GM12878 (cell line): ENCODE measurements around the gene CALD1. TPM values are rescaled to one million over a fixed set of nuclear protein-coding genes. Genes with fewer than 3 reads are reported as not detected.

Experiments used
- ATAC-seq: fragments of 200-7000 bp; cut with Tn5 transposase; 3 replicates; pipeline ENCODE4 v1.9.1; 2020; ENCODE audit warnings: mild to moderate bottlenecking, moderate library complexity
- BruUV-seq: library from RNA; stranded (reverse); fragments of 400-500 nt; replicated peaks from 2 replicates; lab custom pipeline; 2021; lab: Mats Ljungman, UMichigan
- CTCF ChIA-PET: fragments of 300-600 bp; sonication (Branson Sonifier 250); formaldehyde crosslinking; extraction: SDS; loops from one replicate; lab custom pipeline; 2021; ENCODE audit warnings: inconsistent platforms; lab: Yijun Ruan, JAX
- POLR2A ChIA-PET: fragments of 350-600 bp; formaldehyde crosslinking; extraction: SDS; loops from one replicate; lab custom pipeline; 2021; ENCODE audit warnings: inconsistent platforms; lab: Charles Lee
- RAD21 ChIA-PET: fragments of 300-600 bp; sonication (Branson Sonifier 250); formaldehyde crosslinking; loops from one replicate; lab custom pipeline; 2023; ENCODE audit warnings: antibody characterized with exemption; ENCODE audit not compliant: unreplicated experiment; lab: Charles Lee
- SMC1A ChIA-PET: fragments of 300-600 bp; sonication (Branson Sonifier 250); formaldehyde crosslinking; loops from one replicate; lab custom pipeline; 2023; ENCODE audit not compliant: unreplicated experiment, uncharacterized antibody; lab: Charles Lee
- DNase-seq: peaks from one replicate; pipeline ENCODE4 v3.0.0-alpha.2; 2011; ENCODE audit warnings: low read depth, low spot score
- FAIRE-seq: peaks from 3 replicates; lab custom pipeline; 2011; peaks lifted over from hg19 to GRCh38; lab: Jason Lieb, UNC
- H2AFZ ChIP-seq: 2 replicates; pipeline ENCODE4 v1.6.0; 2011; ENCODE audit warnings: low read depth, low read length, control low read depth; ENCODE audit not compliant: control insufficient read depth
- H3K27ac ChIP-seq: 2 replicates; pipeline ENCODE4 v1.5.1; 2011; ENCODE audit warnings: control low read depth; ENCODE audit not compliant: control insufficient read depth, insufficient read depth
- H3K27me3 ChIP-seq, 2 experiments: replicated peaks in 1 of 2; 2 replicates each; pipeline versions ENCODE4 v1.6.0 to v1.6.1; 2011; ENCODE audit warnings: low read length in 1 of 2; ENCODE audit not compliant: control insufficient read depth in 2 of 2, insufficient read depth in 2 of 2
- H3K36me3 ChIP-seq, 2 experiments: 2 replicates each; pipeline ENCODE4 v1.5.1; 2011; ENCODE audit warnings: low read length in 1 of 2; ENCODE audit not compliant: control insufficient read depth in 2 of 2, insufficient read depth in 2 of 2
- H3K4me1 ChIP-seq: 2 replicates; pipeline ENCODE4 v1.6.1; 2011; ENCODE audit warnings: mild to moderate bottlenecking, low read length, moderate library complexity, mixed read lengths; ENCODE audit not compliant: control insufficient read depth, insufficient read depth
- H3K4me2 ChIP-seq: 2 replicates; pipeline ENCODE4 v1.6.0; 2011; ENCODE audit warnings: control low read depth; ENCODE audit not compliant: control insufficient read depth, insufficient read depth
- H3K4me3 ChIP-seq: fragments of 200-600 bp; sonication (generic); 2 replicates; pipeline ENCODE4 v1.5.1; 2016
- H3K79me2 ChIP-seq: 2 replicates; pipeline ENCODE4 v1.6.0; 2011; ENCODE audit warnings: low read length; ENCODE audit not compliant: control insufficient read depth, insufficient read depth
- H3K9ac ChIP-seq: 2 replicates; pipeline ENCODE4 v1.8.0; 2011; ENCODE audit warnings: low read length, control low read depth, mixed read lengths; ENCODE audit not compliant: control insufficient read depth, insufficient read depth
- H3K9me3 ChIP-seq: replicated peaks from 3 replicates; pipeline ENCODE4 v1.5.1; 2011; ENCODE audit warnings: mild to moderate bottlenecking, low read length; ENCODE audit not compliant: control insufficient read depth, insufficient read depth
- H4K20me1 ChIP-seq: 2 replicates; pipeline ENCODE4 v1.6.0; 2011; ENCODE audit not compliant: control insufficient read depth, insufficient read depth
- EZH2 ChIP-seq: IDR thresholded peaks from 2 replicates; pipeline ENCODE4 v1.6.1; 2012; ENCODE audit warnings: low read depth, mild to moderate bottlenecking, control low read depth, inconsistent platforms, low read length, borderline replicate concordance; ENCODE audit not compliant: control insufficient read depth
- FOXK2 ChIP-seq: fragments of 450-650 bp; IDR thresholded peaks from 2 replicates; pipeline ENCODE4 v1.6.1; 2017; ENCODE audit warnings: mild to moderate bottlenecking, moderate library complexity
- FOXM1 ChIP-seq: IDR thresholded peaks from 2 replicates; pipeline ENCODE4 v1.6.1; 2012; ENCODE audit warnings: low read depth, mild to moderate bottlenecking, inconsistent platforms, low read length, moderate library complexity
- MXI1 ChIP-seq: fragments of 150-350 bp; IDR thresholded peaks from 2 replicates; pipeline ENCODE4 v1.6.1; 2011; ENCODE audit warnings: low read depth, mild to moderate bottlenecking, inconsistent platforms, low read length, improper control_type of control experiment
- NFYB ChIP-seq: IDR thresholded peaks from 2 replicates; pipeline ENCODE4 v1.6.1; 2011; ENCODE audit warnings: low read depth, mild to moderate bottlenecking, low read length, improper control_type of control experiment, moderate library complexity; ENCODE audit not compliant: insufficient read depth
- PAX5 ChIP-seq: IDR thresholded peaks from 2 replicates; pipeline ENCODE4 v1.6.1; 2011; ENCODE audit warnings: low read depth, low read length, borderline replicate concordance
- RB1 ChIP-seq: fragments of 450-650 bp; formaldehyde crosslinking; IDR thresholded peaks from 2 replicates; pipeline ENCODE4 v1.6.1; 2017; ENCODE audit warnings: mild to moderate bottlenecking, borderline replicate concordance
- WRNIP1 ChIP-seq: IDR thresholded peaks from 2 replicates; pipeline ENCODE4 v1.6.1; 2011; ENCODE audit warnings: low read depth, low read length, improper control_type of control experiment, borderline replicate concordance
- WGBS: methylation state at CpG from one replicate; pipeline ENCODE4 v1.1.6; 2016; ENCODE audit warnings: low lambda C conversion rate; ENCODE audit not compliant: insufficient replicate concordance, insufficient coverage; ENCODE audit errors: missing lambda C conversion rate; 5-methylcytosine and 5-hydroxymethylcytosine counted together
- in situ Hi-C: fragments of 300-500 bp; cut with MboI; formaldehyde crosslinking; loops from 9 replicates; pipeline ENCODE4 v1.14.3; 2018; ENCODE audit warnings: mixed read lengths
- intact Hi-C: fragments of 100-400 bp; cut with micrococcal nuclease; formaldehyde crosslinking; loops from one replicate; pipeline ENCODE4 v1.14.2; 2022; ENCODE audit not compliant: unreplicated experiment
- polyA plus RNA-seq, 11 experiments: library from polyadenylated mRNA; depleted of rRNA in 4 of 11; unstranded in 6 of 11; stranded (reverse) in 5 of 11; fragments of >200 nt; fragmentation: Nextera tagmentation in 4 of 11; fragmentation: Illumina TruSeq in 1 of 11; extraction: Ambion mirVana in 4 of 11; extraction: Trizol in 1 of 11; gene quantifications; 1 replicate in 1 of 11; 2 replicates in 10 of 11; pipeline versions ENCODE4 v1.2.1 to v1.2.3, GENCODE V29; 2011 to 2016; ENCODE audit warnings: inconsistent platforms in 2 of 11, missing spikeins in 2 of 11, low read depth in 1 of 11
- total RNA-seq, 4 experiments: library from RNA; depleted of rRNA in 3 of 4; stranded (reverse); fragments of >200 nt in 3 of 4; fragmentation: Illumina TruSeq in 1 of 4; extraction: Trizol in 1 of 4; gene quantifications; 2 replicates each; pipeline versions ENCODE4 v1.2.1 to v1.2.3, GENCODE V29; 2013 to 2021
- TF ChIP-seq, protein P1 (sequence below): IDR thresholded peaks from 2 replicates; pipeline ENCODE4 v1.6.1; 2011; ENCODE audit warnings: low read depth, mild to moderate bottlenecking, low read length, moderate library complexity, borderline replicate concordance; ENCODE audit errors: extremely low read depth
- TF ChIP-seq, protein P2 (sequence below): IDR thresholded peaks from 2 replicates; pipeline ENCODE4 v1.6.1; 2012; ENCODE audit warnings: low read depth, low read length, improper control_type of control experiment
- TF ChIP-seq, protein P3 (sequence below): fragments of 450-650 bp; IDR thresholded peaks from 2 replicates; pipeline ENCODE4 v1.6.1; 2016; ENCODE audit warnings: mild to moderate bottlenecking
- TF ChIP-seq, protein P4 (sequence below): fragments of 450-650 bp; formaldehyde crosslinking; IDR thresholded peaks from 2 replicates; pipeline ENCODE4 v1.4.0; 2022; ENCODE audit warnings: mild to moderate bottlenecking, moderate library complexity
- TF ChIP-seq, protein P5 (sequence below): fragments of 450-650 bp; formaldehyde crosslinking; IDR thresholded peaks from 2 replicates; pipeline ENCODE4 v1.4.0; 2020; ENCODE audit warnings: mild to moderate bottlenecking, moderate library complexity

CALD1 gene
- total and polyA plus RNA-seq, 10 of the 15 experiments (the other 5 are each of a cell fraction or from before 2014, with no cell fraction given), result 0.03 to 1.3 (median 0.22) TPM

DNA sequence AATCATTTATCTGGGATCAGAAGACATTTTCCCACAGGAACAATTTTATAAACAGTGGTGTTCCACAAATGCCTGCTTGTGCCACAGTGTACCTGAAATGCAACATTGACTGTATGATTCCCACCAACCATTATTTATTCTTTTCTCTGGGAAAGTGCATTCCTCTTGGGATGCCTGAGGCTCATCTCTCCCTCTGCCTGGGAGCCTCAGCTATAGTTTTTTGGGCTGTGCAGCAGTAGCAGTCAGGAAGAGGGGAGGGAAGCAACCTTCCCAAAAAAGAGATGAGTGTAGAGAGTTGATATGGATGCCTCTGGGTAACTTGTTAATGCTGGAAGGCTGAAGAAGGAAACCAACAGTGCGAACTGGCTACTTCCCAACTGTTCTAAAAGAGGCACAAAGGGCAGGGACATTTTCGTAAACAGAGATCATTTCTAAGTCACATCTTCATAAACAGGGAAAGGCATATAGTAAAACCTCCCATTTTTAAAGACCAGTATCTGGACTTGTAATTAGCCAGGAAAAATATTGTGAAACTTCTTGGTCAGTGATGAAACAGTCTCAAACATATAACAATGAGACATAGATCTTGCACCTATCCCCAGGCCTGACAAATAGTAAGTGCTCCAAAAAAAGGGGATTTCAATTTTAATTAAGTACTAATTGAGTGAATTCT, 1.4 kb upstream of the CALD1 start:
- intact Hi-C loops, result no loop called here
- CTCF ChIA-PET, result no interaction called here
- FAIRE-seq, result no peak
- no peak for DNase-seq
- no TSS peak for BruUV-seq
- no peak overlapping the region for H3K4me3 ChIP-seq
- WGBS, result 0% methylated on average over 1 of the region's 2 CpGs
- RAD21 ChIA-PET, result no interaction called here
- no peak overlapping the region for H2AFZ ChIP-seq
- in situ Hi-C loops, result no loop called here
- SMC1A ChIA-PET, result no interaction called here
- no peaks in the 10 kb centered on the region for H3K79me2 ChIP-seq
- H3K4me1 ChIP-seq, result peaks cover 4% of the 10 kb centered on the region; the same call in 1 of the 2 replicates
- no peak overlapping the region for H3K4me2 ChIP-seq
- no peak overlapping the region for H3K27ac ChIP-seq
- no peaks in the 10 kb centered on the region for H3K9me3 ChIP-seq
- no peaks in the 10 kb centered on the region for H3K36me3 ChIP-seq
- H3K27me3 ChIP-seq, result no peaks in the 10 kb centered on the region; a peak in 1 of 4 replicates
- no peak overlapping the region for H3K9ac ChIP-seq
- POLR2A ChIA-PET, result no interaction called here
- no peaks in the 10 kb centered on the region for H4K20me1 ChIP-seq
- ATAC-seq, result no peak
- TF ChIP-seq, protein P1, sequence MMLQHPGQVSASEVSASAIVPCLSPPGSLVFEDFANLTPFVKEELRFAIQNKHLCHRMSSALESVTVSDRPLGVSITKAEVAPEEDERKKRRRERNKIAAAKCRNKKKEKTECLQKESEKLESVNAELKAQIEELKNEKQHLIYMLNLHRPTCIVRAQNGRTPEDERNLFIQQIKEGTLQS, result no peak
- TF ChIP-seq EZH2 (no peak), NFYB (no peak), FOXM1 (no peak), MXI1 (no peak), PAX5 (no peak), RB1 (no peak), WRNIP1 (no peak), FOXK2 (no peak)
- TF ChIP-seq, protein P2, sequence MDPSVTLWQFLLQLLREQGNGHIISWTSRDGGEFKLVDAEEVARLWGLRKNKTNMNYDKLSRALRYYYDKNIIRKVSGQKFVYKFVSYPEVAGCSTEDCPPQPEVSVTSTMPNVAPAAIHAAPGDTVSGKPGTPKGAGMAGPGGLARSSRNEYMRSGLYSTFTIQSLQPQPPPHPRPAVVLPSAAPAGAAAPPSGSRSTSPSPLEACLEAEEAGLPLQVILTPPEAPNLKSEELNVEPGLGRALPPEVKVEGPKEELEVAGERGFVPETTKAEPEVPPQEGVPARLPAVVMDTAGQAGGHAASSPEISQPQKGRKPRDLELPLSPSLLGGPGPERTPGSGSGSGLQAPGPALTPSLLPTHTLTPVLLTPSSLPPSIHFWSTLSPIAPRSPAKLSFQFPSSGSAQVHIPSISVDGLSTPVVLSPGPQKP, result no peak
- TF ChIP-seq, protein P3, sequence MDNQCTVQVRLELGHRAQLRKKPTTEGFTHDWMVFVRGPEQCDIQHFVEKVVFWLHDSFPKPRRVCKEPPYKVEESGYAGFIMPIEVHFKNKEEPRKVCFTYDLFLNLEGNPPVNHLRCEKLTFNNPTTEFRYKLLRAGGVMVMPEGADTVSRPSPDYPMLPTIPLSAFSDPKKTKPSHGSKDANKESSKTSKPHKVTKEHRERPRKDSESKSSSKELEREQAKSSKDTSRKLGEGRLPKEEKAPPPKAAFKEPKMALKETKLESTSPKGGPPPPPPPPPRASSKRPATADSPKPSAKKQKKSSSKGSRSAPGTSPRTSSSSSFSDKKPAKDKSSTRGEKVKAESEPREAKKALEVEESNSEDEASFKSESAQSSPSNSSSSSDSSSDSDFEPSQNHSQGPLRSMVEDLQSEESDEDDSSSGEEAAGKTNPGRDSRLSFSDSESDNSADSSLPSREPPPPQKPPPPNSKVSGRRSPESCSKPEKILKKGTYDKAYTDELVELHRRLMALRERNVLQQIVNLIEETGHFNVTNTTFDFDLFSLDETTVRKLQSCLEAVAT, result no peak
- TF ChIP-seq, protein P4, sequence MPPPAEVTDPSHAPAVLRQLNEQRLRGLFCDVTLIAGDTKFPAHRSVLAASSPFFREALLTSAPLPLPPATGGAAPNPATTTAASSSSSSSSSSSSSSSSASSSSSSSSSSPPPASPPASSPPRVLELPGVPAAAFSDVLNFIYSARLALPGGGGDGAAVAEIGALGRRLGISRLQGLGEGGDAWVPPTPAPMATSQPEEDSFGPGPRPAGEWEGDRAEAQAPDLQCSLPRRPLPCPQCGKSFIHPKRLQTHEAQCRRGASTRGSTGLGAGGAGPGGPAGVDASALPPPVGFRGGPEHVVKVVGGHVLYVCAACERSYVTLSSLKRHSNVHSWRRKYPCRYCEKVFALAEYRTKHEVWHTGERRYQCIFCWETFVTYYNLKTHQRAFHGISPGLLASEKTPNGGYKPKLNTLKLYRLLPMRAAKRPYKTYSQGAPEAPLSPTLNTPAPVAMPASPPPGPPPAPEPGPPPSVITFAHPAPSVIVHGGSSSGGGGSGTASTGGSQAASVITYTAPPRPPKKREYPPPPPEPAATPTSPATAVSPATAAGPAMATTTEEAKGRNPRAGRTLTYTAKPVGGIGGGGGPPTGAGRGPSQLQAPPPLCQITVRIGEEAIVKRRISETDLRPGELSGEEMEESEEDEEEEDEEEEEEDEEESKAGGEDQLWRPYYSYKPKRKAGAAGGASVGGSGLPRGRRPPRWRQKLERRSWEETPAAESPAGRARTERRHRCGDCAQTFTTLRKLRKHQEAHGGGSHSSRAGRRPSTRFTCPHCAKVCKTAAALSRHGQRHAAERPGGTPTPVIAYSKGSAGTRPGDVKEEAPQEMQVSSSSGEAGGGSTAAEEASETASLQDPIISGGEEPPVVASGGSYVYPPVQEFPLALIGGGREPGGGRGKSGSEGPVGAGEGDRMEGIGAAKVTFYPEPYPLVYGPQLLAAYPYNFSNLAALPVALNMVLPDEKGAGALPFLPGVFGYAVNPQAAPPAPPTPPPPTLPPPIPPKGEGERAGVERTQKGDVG, result no peak
- TF ChIP-seq, protein P5, sequence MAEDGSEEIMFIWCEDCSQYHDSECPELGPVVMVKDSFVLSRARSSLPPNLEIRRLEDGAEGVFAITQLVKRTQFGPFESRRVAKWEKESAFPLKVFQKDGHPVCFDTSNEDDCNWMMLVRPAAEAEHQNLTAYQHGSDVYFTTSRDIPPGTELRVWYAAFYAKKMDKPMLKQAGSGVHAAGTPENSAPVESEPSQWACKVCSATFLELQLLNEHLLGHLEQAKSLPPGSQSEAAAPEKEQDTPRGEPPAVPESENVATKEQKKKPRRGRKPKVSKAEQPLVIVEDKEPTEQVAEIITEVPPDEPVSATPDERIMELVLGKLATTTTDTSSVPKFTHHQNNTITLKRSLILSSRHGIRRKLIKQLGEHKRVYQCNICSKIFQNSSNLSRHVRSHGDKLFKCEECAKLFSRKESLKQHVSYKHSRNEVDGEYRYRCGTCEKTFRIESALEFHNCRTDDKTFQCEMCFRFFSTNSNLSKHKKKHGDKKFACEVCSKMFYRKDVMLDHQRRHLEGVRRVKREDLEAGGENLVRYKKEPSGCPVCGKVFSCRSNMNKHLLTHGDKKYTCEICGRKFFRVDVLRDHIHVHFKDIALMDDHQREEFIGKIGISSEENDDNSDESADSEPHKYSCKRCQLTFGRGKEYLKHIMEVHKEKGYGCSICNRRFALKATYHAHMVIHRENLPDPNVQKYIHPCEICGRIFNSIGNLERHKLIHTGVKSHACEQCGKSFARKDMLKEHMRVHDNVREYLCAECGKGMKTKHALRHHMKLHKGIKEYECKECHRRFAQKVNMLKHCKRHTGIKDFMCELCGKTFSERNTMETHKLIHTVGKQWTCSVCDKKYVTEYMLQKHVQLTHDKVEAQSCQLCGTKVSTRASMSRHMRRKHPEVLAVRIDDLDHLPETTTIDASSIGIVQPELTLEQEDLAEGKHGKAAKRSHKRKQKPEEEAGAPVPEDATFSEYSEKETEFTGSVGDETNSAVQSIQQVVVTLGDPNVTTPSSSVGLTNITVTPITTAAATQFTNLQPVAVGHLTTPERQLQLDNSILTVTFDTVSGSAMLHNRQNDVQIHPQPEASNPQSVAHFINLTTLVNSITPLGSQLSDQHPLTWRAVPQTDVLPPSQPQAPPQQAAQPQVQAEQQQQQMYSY (CRISPR knock-in tag), result no peak
